Measurements from ENCODE around the gene KLF5.
"Not testable (repeated sequence)": the region's sequence is repeated elsewhere in the genome, so short reads cannot be mapped to it uniquely, and the experiment has no call there.

KLF5 gene

GRCh38 chr13:73089213-73089612 is 30.4 kb downstream of the KLF5 start:
- no peak for DNase-seq (ENCODE audit: extremely low spot score)
- ChIA-PET CTCF (no interaction called here), POLR2A (no interaction called here)
- TF ChIP-seq CTCF (IDR thresholded peaks at IDR 0.05; ENCODE audit: control extremely low read depth, extremely low read depth, low read depth, missing control alignments) = no peak

- no peak for DNase-seq (ENCODE audit: extremely low spot score)
- CTCF ChIA-PET = no interaction called here
- POLR2A ChIA-PET = no interaction called here
- no peak for TF ChIP-seq CTCF (IDR thresholded peaks at IDR 0.05; ENCODE audit: control extremely low read depth, extremely low read depth, low read depth, missing control alignments)
These were observed 31.5 kb downstream of the KLF5 start for GRCh38 chr13:73090116-73090822.

- POLR2A ChIA-PET = no interaction called here
- CTCF ChIA-PET = no interaction called here
These were observed 32.0 kb downstream of the KLF5 start for GRCh38 chr13:73090823-73091187.

GRCh38 chr13:73092829-73093228 is 34.0 kb downstream of the KLF5 start:
- CTCF ChIA-PET = no interaction called here
- POLR2A ChIA-PET = no interaction called here
- no peak for DNase-seq (ENCODE audit: extremely low spot score)
- TF ChIP-seq CTCF (IDR thresholded peaks at IDR 0.05; ENCODE audit: control extremely low read depth, extremely low read depth, low read depth, missing control alignments) = no peak

More at GRCh38 chr13:73090823-73091187, 32.0 kb downstream of the KLF5 start:
- TF ChIP-seq CTCF (IDR thresholded peaks at IDR 0.05; ENCODE audit: control extremely low read depth, extremely low read depth, low read depth, missing control alignments) = no peak
- no peak for DNase-seq (ENCODE audit: extremely low spot score)

GRCh38 chr13:73096173-73096572 is 37.4 kb downstream of the KLF5 start:
- ChIA-PET POLR2A (no interaction called here), CTCF (interaction anchor here (1.2 kb wide), 1 partner anchor 37 kb away, joined by 3 read pairs; the partner anchor contains the start of gene KLF5)
- DNase-seq (ENCODE audit: extremely low spot score) = no peak
- TF ChIP-seq CTCF (IDR thresholded peaks at IDR 0.05; ENCODE audit: control extremely low read depth, extremely low read depth, low read depth, missing control alignments) = no peak

- DNase-seq (ENCODE audit: extremely low spot score) = no peak
- ChIA-PET POLR2A (no interaction called here), CTCF (no interaction called here)
- TF ChIP-seq CTCF (IDR thresholded peaks at IDR 0.05; ENCODE audit: control extremely low read depth, extremely low read depth, low read depth, missing control alignments) = no peak
These were observed 37.8 kb downstream of the KLF5 start for GRCh38 chr13:73096638-73097037.

- DNase-seq (ENCODE audit: extremely low spot score); CTCF ChIA-PET: not testable (repeated sequence)
These were observed 42.0 kb downstream of the KLF5 start for GRCh38 chr13:73100781-73101180.

More at GRCh38 chr13:73100781-73101180, 42.0 kb downstream of the KLF5 start:
- POLR2A ChIA-PET = not testable (repeated sequence)

All from GM10248 (cell line).